HL-60/S4 treated with phorbol 12-myristate 13-acetate at 8.2 ng/mL for 4 days and 3 days (cell line): ENCODE results near the gene KICS2.

Source experiments
- in situ Hi-C: fragments of 300-500 bp; cut with MboI; formaldehyde crosslinking; loops from 2 replicates; pipeline ENCODE4 v1.15.0; 2022; ENCODE audit warnings: low sequenced_read_pairs

Gene KICS2

GRCh38 chr12:64177001-64177400 is 45.1 kb downstream of the KICS2 start:
- in situ Hi-C loops: no loop called here

DNA sequence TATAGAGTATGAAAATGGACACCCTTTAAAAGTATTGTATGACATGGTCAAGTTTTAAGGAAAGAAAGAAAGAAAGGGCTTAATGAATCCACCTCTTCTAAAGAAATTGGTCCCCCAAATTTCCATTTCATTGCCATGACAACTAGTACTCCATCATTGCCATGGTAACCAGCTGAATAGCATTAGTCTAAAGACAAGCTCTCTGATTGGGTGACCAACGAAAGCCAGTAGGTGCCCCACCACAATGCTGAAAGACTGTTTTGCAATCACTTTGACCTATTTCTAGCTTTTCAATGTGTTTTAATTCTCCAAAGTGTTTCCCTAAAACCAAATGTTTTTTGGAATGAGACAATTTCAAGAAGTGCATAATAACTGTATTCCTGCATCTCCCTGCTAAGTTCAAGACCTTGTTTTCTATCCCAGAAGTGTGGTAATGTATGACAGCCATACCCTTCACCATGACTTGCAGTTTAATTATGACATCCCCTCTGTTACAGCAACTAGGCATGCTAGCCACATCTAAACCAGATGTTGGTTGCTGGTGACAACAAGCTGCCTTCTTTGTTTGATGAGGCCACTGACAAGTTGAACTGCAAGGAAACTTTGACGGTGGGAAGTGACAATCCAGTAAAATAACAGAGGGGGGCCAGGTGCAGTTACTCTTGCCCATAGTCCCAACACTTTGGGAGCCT is 46.7 kb downstream of the KICS2 start:
- in situ Hi-C loops: no loop called here

DNA sequence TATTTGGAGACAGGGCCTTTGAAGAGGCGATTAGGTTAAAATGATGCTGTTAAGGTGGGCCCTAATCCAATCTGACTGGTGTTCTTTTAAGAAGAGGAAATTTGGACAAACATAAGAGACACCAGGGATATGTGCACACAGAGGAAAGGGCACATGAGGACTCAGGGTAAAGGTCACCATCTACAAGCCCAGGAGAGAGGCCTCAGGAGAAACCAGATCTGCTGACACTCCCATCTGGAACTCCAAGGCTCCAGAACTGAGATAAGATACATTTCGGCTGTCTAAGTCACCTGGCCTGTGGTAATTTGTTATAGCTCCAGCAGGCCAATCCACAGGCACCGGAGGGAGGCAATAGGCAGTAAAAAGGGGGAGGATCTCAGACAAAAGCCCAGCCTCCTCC is 48.6 kb downstream of the KICS2 start:
- in situ Hi-C loops: no loop called here
